Liver (tissue), 9 donors: ENCODE data around the gene SERPINB8. TPM values are rescaled to one million over a fixed set of nuclear protein-coding genes. Genes with fewer than 3 reads are reported as not detected.

Experiments
- DNase-seq: peaks from one replicate; pipeline ENCODE4 v3.0.0-alpha.2; 2017; ENCODE audit warnings: low spot score
- H3K27ac ChIP-seq, 2 donors: one replicate each; pipeline ENCODE4 v1.7.0; 2013; ENCODE audit warnings: inconsistent platforms in 2 of 2, low read length in 2 of 2, control low read depth in 1 of 2, low read depth in 1 of 2, mild to moderate bottlenecking in 1 of 2
- H3K27me3 ChIP-seq, 4 donors: one replicate each; pipeline versions ENCODE4 v1.6.1 to v1.7.0; 2013; ENCODE audit warnings: low read length in 3 of 4, inconsistent platforms in 1 of 4, mild to moderate bottlenecking in 1 of 4, moderate library complexity in 1 of 4; ENCODE audit not compliant: control insufficient read depth in 4 of 4, insufficient read depth in 4 of 4
- H3K36me3 ChIP-seq, 4 donors: one replicate each; pipeline versions ENCODE4 v1.6.1 to v1.7.0; 2013; ENCODE audit warnings: low read length in 3 of 4, mild to moderate bottlenecking in 3 of 4, low read depth in 1 of 4, moderate library complexity in 1 of 4; ENCODE audit not compliant: control insufficient read depth in 4 of 4, insufficient read depth in 3 of 4
- H3K4me1 ChIP-seq, 4 donors: one replicate each; pipeline versions ENCODE4 v1.6.1 to v1.7.0; 2013; ENCODE audit warnings: low read length in 3 of 4, mild to moderate bottlenecking in 3 of 4, moderate library complexity in 1 of 4; ENCODE audit not compliant: control insufficient read depth in 4 of 4, insufficient read depth in 4 of 4
- H3K4me3 ChIP-seq, 3 donors: one replicate each; pipeline versions ENCODE4 v1.6.1 to v1.7.0; 2013; ENCODE audit warnings: low read length in 3 of 3, control low read depth in 1 of 3, low read depth in 1 of 3, mild to moderate bottlenecking in 1 of 3
- H3K9ac ChIP-seq, 2 donors: one replicate each; pipeline ENCODE4 v1.7.0; 2013; ENCODE audit warnings: low read length in 2 of 2, mild to moderate bottlenecking in 2 of 2, moderate library complexity in 2 of 2, control low read depth in 1 of 2, low read depth in 1 of 2
- H3K9me3 ChIP-seq, 4 donors: one replicate each; pipeline versions ENCODE4 v1.6.1 to v1.7.0; 2013; ENCODE audit warnings: low read length in 3 of 4; ENCODE audit not compliant: control insufficient read depth in 4 of 4
- EGR1 ChIP-seq, 2 donors: IDR thresholded peaks; 2 replicates each; pipeline ENCODE4 v1.6.1; 2016 to 2018; ENCODE audit warnings: antibody characterized with exemption in 2 of 2, low read depth in 2 of 2
- FOXA1 ChIP-seq: IDR thresholded peaks from 2 replicates; pipeline ENCODE4 v1.6.1; 2016; ENCODE audit warnings: antibody characterized with exemption
- FOXA2 ChIP-seq: IDR thresholded peaks from 2 replicates; pipeline ENCODE4 v1.6.1; 2016; ENCODE audit warnings: antibody characterized with exemption
- GABPA ChIP-seq, 2 donors: IDR thresholded peaks in 1 of 2; conservative IDR thresholded peaks in 1 of 2; 2 replicates each; pipeline ENCODE4 v1.6.1; 2016; ENCODE audit warnings: antibody characterized with exemption in 2 of 2, mild to moderate bottlenecking in 1 of 2, moderate library complexity in 1 of 2
- HNF4A ChIP-seq, 2 donors: conservative IDR thresholded peaks; 2 replicates each; pipeline ENCODE4 v1.6.1; 2016; ENCODE audit warnings: antibody characterized with exemption in 2 of 2, mild to moderate bottlenecking in 2 of 2
- HNF4G ChIP-seq: IDR thresholded peaks from 2 replicates; pipeline ENCODE4 v1.6.1; 2016; ENCODE audit warnings: antibody characterized with exemption
- JUND ChIP-seq, 2 donors: IDR thresholded peaks; 2 replicates each; pipeline ENCODE4 v1.6.1; 2016; ENCODE audit warnings: antibody characterized with exemption in 2 of 2
- NR2F2 ChIP-seq: IDR thresholded peaks from 2 replicates; pipeline ENCODE4 v1.6.1; 2016; ENCODE audit warnings: antibody characterized with exemption
- RAD21 ChIP-seq, 2 donors: IDR thresholded peaks; 2 replicates each; pipeline ENCODE4 v1.6.1; 2016; ENCODE audit warnings: antibody characterized with exemption in 2 of 2, mild to moderate bottlenecking in 2 of 2
- RXRA ChIP-seq, 2 donors: IDR thresholded peaks; 2 replicates each; pipeline ENCODE4 v1.6.1; 2017 to 2018; ENCODE audit warnings: antibody characterized with exemption in 2 of 2, mild to moderate bottlenecking in 1 of 2
- SP1 ChIP-seq: IDR thresholded peaks from 2 replicates; pipeline ENCODE4 v1.6.1; 2018; ENCODE audit warnings: antibody characterized with exemption, mild to moderate bottlenecking
- TAF1 ChIP-seq: conservative IDR thresholded peaks from 2 replicates; pipeline ENCODE4 v1.6.1; 2016; ENCODE audit warnings: antibody characterized with exemption, mild to moderate bottlenecking
- YY1 ChIP-seq: IDR thresholded peaks from 2 replicates; pipeline ENCODE4 v1.6.1; 2016; ENCODE audit warnings: antibody characterized with exemption, mild to moderate bottlenecking
- WGBS: extraction: QIAGEN DNeasy Blood & Tissue Kit; methylation state at CpG from one replicate; pipeline ENCODE4 v1.1.7; 2013; 5-methylcytosine and 5-hydroxymethylcytosine counted together
- polyA plus RNA-seq, 2 donors: library from polyadenylated mRNA; stranded (reverse) in 1 of 2; unstranded in 1 of 2; fragments of 200-250 nt in 1 of 2; fragments of >200 nt in 1 of 2; fragmentation: Nextera tagmentation in 1 of 2; extraction: Ambion mirVana in 1 of 2; gene quantifications; one replicate each; pipeline versions ENCODE4 v1.2.1 to v1.2.3, GENCODE V29; 2013 to 2015
- total RNA-seq, 2 donors: library from RNA; depleted of rRNA; stranded (reverse); fragments of >200 nt; gene quantifications; one replicate each; pipeline ENCODE4 v1.2.3, GENCODE V29; 2014
- TF ChIP-seq, protein P1 (sequence below): IDR thresholded peaks from 2 replicates; pipeline ENCODE4 v1.6.1; 2016; ENCODE audit warnings: antibody characterized with exemption
- TF ChIP-seq, protein P2 (sequence below): fragments of 150-350 bp; IDR thresholded peaks from 2 replicates; pipeline ENCODE4 v1.5.1; 2017; ENCODE audit warnings: improper control_type of control experiment, low read depth, low read length; ENCODE audit not compliant: missing input control
- TF ChIP-seq, protein P3 (sequence below): IDR thresholded peaks from 2 replicates; pipeline ENCODE4 v1.6.1; 2016; ENCODE audit warnings: antibody characterized with exemption
- TF ChIP-seq, protein P4 (sequence below): IDR thresholded peaks from 2 replicates; pipeline ENCODE4 v1.6.1; 2016; ENCODE audit warnings: antibody characterized with exemption, mild to moderate bottlenecking
- TF ChIP-seq, protein P5 (sequence below): IDR thresholded peaks from 2 replicates; pipeline ENCODE4 v1.6.1; 2016; ENCODE audit warnings: antibody characterized with exemption
- donor health status: healthy.
- donor health status: healthy.
- donor health status: healthy.
- donor health status: healthy.
- donor health status: healthy.

SERPINB8 gene
- total and polyA plus RNA-seq, 4 donors, result 2.5 to 8.6 (median 6.7) TPM

DNA sequence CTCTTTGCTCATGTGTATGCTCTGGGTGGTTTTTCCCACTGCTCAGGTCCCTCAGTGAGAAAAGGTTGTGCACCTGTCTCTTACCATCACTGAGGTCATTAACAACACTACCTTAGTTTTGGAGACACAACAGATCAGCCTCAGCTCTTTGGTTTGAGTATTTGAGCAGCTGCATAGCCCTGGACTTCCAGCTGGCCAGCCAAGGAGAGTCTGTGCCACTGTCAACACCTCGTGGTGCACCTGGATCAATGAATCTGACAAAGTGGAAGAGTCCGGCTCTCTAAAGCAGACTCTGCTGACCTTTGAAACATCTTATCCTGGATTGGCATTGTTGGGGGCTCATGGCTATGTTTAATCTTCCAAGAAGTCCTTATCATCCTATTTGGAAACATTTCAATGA is 30.0 kb downstream of the SERPINB8 start:
- H3K9ac ChIP-seq, result no peak overlapping the region
- no peak overlapping the region for H3K27ac ChIP-seq
- DNase-seq, result no peak
- H3K9me3 ChIP-seq, result no peaks in the 10 kb centered on the region
- H3K4me1 ChIP-seq, result no peaks in the 10 kb centered on the region
- H3K4me3 ChIP-seq, result no peak overlapping the region
- no peaks in the 10 kb centered on the region for H3K27me3 ChIP-seq
- H3K36me3 ChIP-seq, result no peaks in the 10 kb centered on the region
- 53% methylated on average over 2 of the region's 2 CpGs for WGBS
- TF ChIP-seq, protein P1, sequence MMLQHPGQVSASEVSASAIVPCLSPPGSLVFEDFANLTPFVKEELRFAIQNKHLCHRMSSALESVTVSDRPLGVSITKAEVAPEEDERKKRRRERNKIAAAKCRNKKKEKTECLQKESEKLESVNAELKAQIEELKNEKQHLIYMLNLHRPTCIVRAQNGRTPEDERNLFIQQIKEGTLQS, result no peak
- TF ChIP-seq RAD21 (IDR thresholded peaks at IDR 0.05) (no peak), FOXA2 (no peak), HNF4G (no peak), RXRA (IDR thresholded peaks at IDR 0.05) (no peak), NR2F2 (no peak), GABPA (IDR thresholded peaks at IDR 0.05 in 1 of 2, conservative IDR thresholded peaks at IDR 0.05 in 1 of 2) (no peak), TAF1 (no peak), FOXA1 (no peak), EGR1 (IDR thresholded peaks at IDR 0.05; ENCODE audit: low read depth in 2 of 2) (no peak), SP1 (no peak), HNF4A (conservative IDR thresholded peaks at IDR 0.05) (no peak), YY1 (no peak), JUND (IDR thresholded peaks at IDR 0.05) (no peak)
- TF ChIP-seq, protein P2, sequence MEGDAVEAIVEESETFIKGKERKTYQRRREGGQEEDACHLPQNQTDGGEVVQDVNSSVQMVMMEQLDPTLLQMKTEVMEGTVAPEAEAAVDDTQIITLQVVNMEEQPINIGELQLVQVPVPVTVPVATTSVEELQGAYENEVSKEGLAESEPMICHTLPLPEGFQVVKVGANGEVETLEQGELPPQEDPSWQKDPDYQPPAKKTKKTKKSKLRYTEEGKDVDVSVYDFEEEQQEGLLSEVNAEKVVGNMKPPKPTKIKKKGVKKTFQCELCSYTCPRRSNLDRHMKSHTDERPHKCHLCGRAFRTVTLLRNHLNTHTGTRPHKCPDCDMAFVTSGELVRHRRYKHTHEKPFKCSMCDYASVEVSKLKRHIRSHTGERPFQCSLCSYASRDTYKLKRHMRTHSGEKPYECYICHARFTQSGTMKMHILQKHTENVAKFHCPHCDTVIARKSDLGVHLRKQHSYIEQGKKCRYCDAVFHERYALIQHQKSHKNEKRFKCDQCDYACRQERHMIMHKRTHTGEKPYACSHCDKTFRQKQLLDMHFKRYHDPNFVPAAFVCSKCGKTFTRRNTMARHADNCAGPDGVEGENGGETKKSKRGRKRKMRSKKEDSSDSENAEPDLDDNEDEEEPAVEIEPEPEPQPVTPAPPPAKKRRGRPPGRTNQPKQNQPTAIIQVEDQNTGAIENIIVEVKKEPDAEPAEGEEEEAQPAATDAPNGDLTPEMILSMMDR, result no peak
- TF ChIP-seq, protein P3, sequence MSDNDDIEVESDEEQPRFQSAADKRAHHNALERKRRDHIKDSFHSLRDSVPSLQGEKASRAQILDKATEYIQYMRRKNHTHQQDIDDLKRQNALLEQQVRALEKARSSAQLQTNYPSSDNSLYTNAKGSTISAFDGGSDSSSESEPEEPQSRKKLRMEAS, result no peak
- TF ChIP-seq, protein P4, sequence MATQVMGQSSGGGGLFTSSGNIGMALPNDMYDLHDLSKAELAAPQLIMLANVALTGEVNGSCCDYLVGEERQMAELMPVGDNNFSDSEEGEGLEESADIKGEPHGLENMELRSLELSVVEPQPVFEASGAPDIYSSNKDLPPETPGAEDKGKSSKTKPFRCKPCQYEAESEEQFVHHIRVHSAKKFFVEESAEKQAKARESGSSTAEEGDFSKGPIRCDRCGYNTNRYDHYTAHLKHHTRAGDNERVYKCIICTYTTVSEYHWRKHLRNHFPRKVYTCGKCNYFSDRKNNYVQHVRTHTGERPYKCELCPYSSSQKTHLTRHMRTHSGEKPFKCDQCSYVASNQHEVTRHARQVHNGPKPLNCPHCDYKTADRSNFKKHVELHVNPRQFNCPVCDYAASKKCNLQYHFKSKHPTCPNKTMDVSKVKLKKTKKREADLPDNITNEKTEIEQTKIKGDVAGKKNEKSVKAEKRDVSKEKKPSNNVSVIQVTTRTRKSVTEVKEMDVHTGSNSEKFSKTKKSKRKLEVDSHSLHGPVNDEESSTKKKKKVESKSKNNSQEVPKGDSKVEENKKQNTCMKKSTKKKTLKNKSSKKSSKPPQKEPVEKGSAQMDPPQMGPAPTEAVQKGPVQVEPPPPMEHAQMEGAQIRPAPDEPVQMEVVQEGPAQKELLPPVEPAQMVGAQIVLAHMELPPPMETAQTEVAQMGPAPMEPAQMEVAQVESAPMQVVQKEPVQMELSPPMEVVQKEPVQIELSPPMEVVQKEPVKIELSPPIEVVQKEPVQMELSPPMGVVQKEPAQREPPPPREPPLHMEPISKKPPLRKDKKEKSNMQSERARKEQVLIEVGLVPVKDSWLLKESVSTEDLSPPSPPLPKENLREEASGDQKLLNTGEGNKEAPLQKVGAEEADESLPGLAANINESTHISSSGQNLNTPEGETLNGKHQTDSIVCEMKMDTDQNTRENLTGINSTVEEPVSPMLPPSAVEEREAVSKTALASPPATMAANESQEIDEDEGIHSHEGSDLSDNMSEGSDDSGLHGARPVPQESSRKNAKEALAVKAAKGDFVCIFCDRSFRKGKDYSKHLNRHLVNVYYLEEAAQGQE, result no peak
- TF ChIP-seq, protein P5, sequence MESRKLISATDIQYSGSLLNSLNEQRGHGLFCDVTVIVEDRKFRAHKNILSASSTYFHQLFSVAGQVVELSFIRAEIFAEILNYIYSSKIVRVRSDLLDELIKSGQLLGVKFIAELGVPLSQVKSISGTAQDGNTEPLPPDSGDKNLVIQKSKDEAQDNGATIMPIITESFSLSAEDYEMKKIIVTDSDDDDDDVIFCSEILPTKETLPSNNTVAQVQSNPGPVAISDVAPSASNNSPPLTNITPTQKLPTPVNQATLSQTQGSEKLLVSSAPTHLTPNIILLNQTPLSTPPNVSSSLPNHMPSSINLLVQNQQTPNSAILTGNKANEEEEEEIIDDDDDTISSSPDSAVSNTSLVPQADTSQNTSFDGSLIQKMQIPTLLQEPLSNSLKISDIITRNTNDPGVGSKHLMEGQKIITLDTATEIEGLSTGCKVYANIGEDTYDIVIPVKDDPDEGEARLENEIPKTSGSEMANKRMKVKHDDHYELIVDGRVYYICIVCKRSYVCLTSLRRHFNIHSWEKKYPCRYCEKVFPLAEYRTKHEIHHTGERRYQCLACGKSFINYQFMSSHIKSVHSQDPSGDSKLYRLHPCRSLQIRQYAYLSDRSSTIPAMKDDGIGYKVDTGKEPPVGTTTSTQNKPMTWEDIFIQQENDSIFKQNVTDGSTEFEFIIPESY, result no peak

DNA sequence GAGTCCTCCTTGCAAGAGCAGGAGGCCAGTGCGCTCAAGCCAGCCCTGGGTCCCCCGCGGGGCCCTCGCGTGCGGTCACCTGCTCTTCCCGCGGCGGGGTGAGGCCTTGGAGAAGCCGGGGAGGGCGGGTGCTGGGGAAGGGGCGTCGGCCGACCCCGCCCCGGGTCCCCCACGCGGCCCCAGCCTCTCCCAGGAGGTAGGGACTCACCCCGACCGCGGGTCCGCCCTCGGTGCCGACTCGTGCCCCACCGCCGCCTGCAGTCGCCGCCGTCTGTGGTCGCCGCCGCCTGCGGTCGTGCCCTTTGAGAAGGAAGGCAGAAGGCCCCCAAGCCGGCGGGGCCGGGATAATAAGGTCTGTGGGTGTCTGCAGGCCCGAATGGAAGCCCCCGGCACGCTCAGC is 32.7 kb downstream of the SERPINB8 start:
- Histone ChIP-seq H3K9ac (no peak overlapping the region), H3K4me1 (no peaks in the 10 kb centered on the region), H3K36me3 (no peaks in the 10 kb centered on the region), H3K27me3 (no peaks in the 10 kb centered on the region), H3K27ac (no peak overlapping the region), H3K4me3 (no peak overlapping the region), H3K9me3 (no peaks in the 10 kb centered on the region)
- no peak for TF ChIP-seq GABPA (IDR thresholded peaks at IDR 0.05 in 1 of 2, conservative IDR thresholded peaks at IDR 0.05 in 1 of 2)
- TF ChIP-seq, protein P4, result no peak
- no peak for TF ChIP-seq RXRA (IDR thresholded peaks at IDR 0.05)
- TF ChIP-seq, protein P3, result no peak
- no peak for TF ChIP-seq SP1
- TF ChIP-seq JUND (IDR thresholded peaks at IDR 0.05), result no peak
- TF ChIP-seq, protein P2, result no peak
- WGBS, result 43% methylated on average over 41 of the region's 41 CpGs
- no peak for DNase-seq
